Measurements from ENCODE around the gene SH3TC1.

GRCh38 chr4:8217871-8218270 is 18.8 kb downstream of the SH3TC1 start:
- TF ChIP-seq EP300 (IDR thresholded peaks at IDR 0.05; ENCODE audit: low read depth) (no peak), CTCF (IDR thresholded peaks at IDR 0.05) (no peak), POLR2AphosphoS5 (IDR thresholded peaks at IDR 0.05) (no peak)

All from transverse colon (tissue), 4 donors.